ENCODE results near the gene STK32B.

Gene STK32B

GRCh38 chr4:5456296-5456845 lies 405.1 kb downstream of the STK32B start:
- Histone ChIP-seq H3K27me3 (ENCODE audit: insufficient read depth, low read length) (no peaks in the 10 kb centered on the region), H3K4ac (ENCODE audit: low read depth, low read length) (no peak overlapping the region), H3K79me2 (ENCODE audit: control insufficient read depth, insufficient read depth, low read length, poor library complexity) (no peaks in the 10 kb centered on the region), H4K12ac (ENCODE audit: low read depth, low read length) (no peak overlapping the region), H2BK5ac (ENCODE audit: low read depth, low read length, poor library complexity) (no peak overlapping the region), H3K36me3 (ENCODE audit: control insufficient read depth in 1 of 2, insufficient read depth in 2 of 2, low read length in 2 of 2) (no peaks in the 10 kb centered on the region), H2BK12ac (ENCODE audit: low read length) (no peak overlapping the region), H4K8ac (ENCODE audit: low read depth, low read length) (no peak overlapping the region), H3K27ac (ENCODE audit: low read depth, low read length) (no peak overlapping the region), H3K4me3 (ENCODE audit: low read depth, low read length) (peak overlapping the region; percentile 32), H3K9ac (ENCODE audit: low read length) (no peak overlapping the region), H3K14ac (ENCODE audit: low read length) (no peak overlapping the region), H3K9me3 (ENCODE audit: insufficient read depth, low read depth, low read length) (peaks cover 4% of the 10 kb centered on the region), H3K79me1 (ENCODE audit: low read length) (no peaks in the 10 kb centered on the region), H3K4me1 (ENCODE audit: control insufficient read depth in 1 of 2, insufficient read depth in 2 of 2, low read length in 2 of 2) (no peaks in the 10 kb centered on the region), H4K91ac (ENCODE audit: low read depth, low read length) (no peak overlapping the region), H2BK120ac (ENCODE audit: insufficient read depth, low read length, poor library complexity) (no peak overlapping the region), H2AK5ac (ENCODE audit: low read length) (no peak overlapping the region), H3K18ac (ENCODE audit: low read length) (no peak overlapping the region), H2AFZ (ENCODE audit: insufficient read depth, low read length, poor library complexity) (no peak overlapping the region), H3K23ac (ENCODE audit: low read length) (no peak overlapping the region), H3K4me2 (ENCODE audit: low read length) (no peak overlapping the region)
- no peak for DNase-seq
- no CpG with 5 or more reads among the region's 17 CpGs for WGBS (ENCODE audit: extremely low coverage, insufficient coverage, insufficient read length)

GRCh38 chr4:5458676-5459075 lies 407.4 kb downstream of the STK32B start:
- H4K12ac ChIP-seq (ENCODE audit: low read depth, low read length), result no peak overlapping the region
- H3K4me3 ChIP-seq (ENCODE audit: low read depth, low read length), result no peak overlapping the region
- H3K18ac ChIP-seq (ENCODE audit: low read length), result no peak overlapping the region
- H4K91ac ChIP-seq (ENCODE audit: low read depth, low read length), result no peak overlapping the region
- H3K4ac ChIP-seq (ENCODE audit: low read depth, low read length), result no peak overlapping the region
- H3K27me3 ChIP-seq (ENCODE audit: insufficient read depth, low read length), result no peaks in the 10 kb centered on the region
- H3K9me3 ChIP-seq (ENCODE audit: insufficient read depth, low read depth, low read length), result peaks cover 4% of the 10 kb centered on the region
- no peaks in the 10 kb centered on the region for H3K4me1 ChIP-seq (ENCODE audit: control insufficient read depth in 1 of 2, insufficient read depth in 2 of 2, low read length in 2 of 2)
- no peak overlapping the region for H3K23ac ChIP-seq (ENCODE audit: low read length)
- H2AK5ac ChIP-seq (ENCODE audit: low read length), result no peak overlapping the region
- WGBS (ENCODE audit: extremely low coverage, insufficient coverage, insufficient read length), result no CpG with 5 or more reads among the region's 8 CpGs
- H3K14ac ChIP-seq (ENCODE audit: low read length), result no peak overlapping the region
- no peak overlapping the region for H2AFZ ChIP-seq (ENCODE audit: insufficient read depth, low read length, poor library complexity)
- H3K79me1 ChIP-seq (ENCODE audit: low read length), result no peaks in the 10 kb centered on the region
- H3K4me2 ChIP-seq (ENCODE audit: low read length), result no peak overlapping the region
- H3K36me3 ChIP-seq (ENCODE audit: control insufficient read depth in 1 of 2, insufficient read depth in 2 of 2, low read length in 2 of 2), result no peaks in the 10 kb centered on the region
- no peaks in the 10 kb centered on the region for H3K79me2 ChIP-seq (ENCODE audit: control insufficient read depth, insufficient read depth, low read length, poor library complexity)
- DNase-seq, result no peak
- H2BK5ac ChIP-seq (ENCODE audit: low read depth, low read length, poor library complexity), result no peak overlapping the region
- H3K9ac ChIP-seq (ENCODE audit: low read length), result no peak overlapping the region
- no peak overlapping the region for H2BK12ac ChIP-seq (ENCODE audit: low read length)
- H3K27ac ChIP-seq (ENCODE audit: low read depth, low read length), result no peak overlapping the region
- no peak overlapping the region for H4K8ac ChIP-seq (ENCODE audit: low read depth, low read length)
- H2BK120ac ChIP-seq (ENCODE audit: insufficient read depth, low read length, poor library complexity), result no peak overlapping the region

GRCh38 chr4:5459236-5459635 lies 408.0 kb downstream of the STK32B start:
- no peak for DNase-seq
- Histone ChIP-seq H2BK120ac (ENCODE audit: insufficient read depth, low read length, poor library complexity) (no peak overlapping the region), H4K91ac (ENCODE audit: low read depth, low read length) (no peak overlapping the region), H2AK5ac (ENCODE audit: low read length) (no peak overlapping the region), H4K12ac (ENCODE audit: low read depth, low read length) (no peak overlapping the region), H3K23ac (ENCODE audit: low read length) (no peak overlapping the region), H3K4ac (ENCODE audit: low read depth, low read length) (no peak overlapping the region), H4K8ac (ENCODE audit: low read depth, low read length) (no peak overlapping the region), H3K36me3 (ENCODE audit: control insufficient read depth in 1 of 2, insufficient read depth in 2 of 2, low read length in 2 of 2) (no peaks in the 10 kb centered on the region), H3K4me3 (ENCODE audit: low read depth, low read length) (no peak overlapping the region), H3K4me2 (ENCODE audit: low read length) (no peak overlapping the region), H2BK5ac (ENCODE audit: low read depth, low read length, poor library complexity) (no peak overlapping the region), H3K18ac (ENCODE audit: low read length) (no peak overlapping the region), H3K27ac (ENCODE audit: low read depth, low read length) (no peak overlapping the region), H3K79me1 (ENCODE audit: low read length) (no peaks in the 10 kb centered on the region), H3K9ac (ENCODE audit: low read length) (no peak overlapping the region), H3K27me3 (ENCODE audit: insufficient read depth, low read length) (no peaks in the 10 kb centered on the region), H3K4me1 (ENCODE audit: control insufficient read depth in 1 of 2, insufficient read depth in 2 of 2, low read length in 2 of 2) (no peaks in the 10 kb centered on the region), H3K79me2 (ENCODE audit: control insufficient read depth, insufficient read depth, low read length, poor library complexity) (no peaks in the 10 kb centered on the region), H3K14ac (ENCODE audit: low read length) (no peak overlapping the region), H2BK12ac (ENCODE audit: low read length) (no peak overlapping the region), H2AFZ (ENCODE audit: insufficient read depth, low read length, poor library complexity) (no peak overlapping the region), H3K9me3 (ENCODE audit: insufficient read depth, low read depth, low read length) (peaks cover 4% of the 10 kb centered on the region)
- WGBS (ENCODE audit: extremely low coverage, insufficient coverage, insufficient read length), result no CpG with 5 or more reads among the region's 3 CpGs

GRCh38 chr4:5460106-5460801 lies 409.0 kb downstream of the STK32B start:
- Histone ChIP-seq H3K4me2 (ENCODE audit: low read length) (no peak overlapping the region), H3K23ac (ENCODE audit: low read length) (no peak overlapping the region), H4K12ac (ENCODE audit: low read depth, low read length) (no peak overlapping the region), H3K9me3 (ENCODE audit: insufficient read depth, low read depth, low read length) (peaks cover 3% of the 10 kb centered on the region), H4K91ac (ENCODE audit: low read depth, low read length) (no peak overlapping the region), H3K27me3 (ENCODE audit: insufficient read depth, low read length) (no peaks in the 10 kb centered on the region), H3K4ac (ENCODE audit: low read depth, low read length) (no peak overlapping the region), H3K79me2 (ENCODE audit: control insufficient read depth, insufficient read depth, low read length, poor library complexity) (no peaks in the 10 kb centered on the region), H3K36me3 (ENCODE audit: control insufficient read depth in 1 of 2, insufficient read depth in 2 of 2, low read length in 2 of 2) (no peaks in the 10 kb centered on the region), H3K4me1 (ENCODE audit: control insufficient read depth in 1 of 2, insufficient read depth in 2 of 2, low read length in 2 of 2) (no peaks in the 10 kb centered on the region), H3K14ac (ENCODE audit: low read length) (no peak overlapping the region), H2BK120ac (ENCODE audit: insufficient read depth, low read length, poor library complexity) (no peak overlapping the region), H3K4me3 (ENCODE audit: low read depth, low read length) (no peak overlapping the region), H2AK5ac (ENCODE audit: low read length) (no peak overlapping the region), H3K9ac (ENCODE audit: low read length) (no peak overlapping the region), H3K18ac (ENCODE audit: low read length) (no peak overlapping the region), H2BK5ac (ENCODE audit: low read depth, low read length, poor library complexity) (no peak overlapping the region), H2AFZ (ENCODE audit: insufficient read depth, low read length, poor library complexity) (no peak overlapping the region), H3K27ac (ENCODE audit: low read depth, low read length) (no peak overlapping the region), H4K8ac (ENCODE audit: low read depth, low read length) (no peak overlapping the region), H2BK12ac (ENCODE audit: low read length) (no peak overlapping the region), H3K79me1 (ENCODE audit: low read length) (no peaks in the 10 kb centered on the region)
- WGBS (ENCODE audit: extremely low coverage, insufficient coverage, insufficient read length), result no CpG with 5 or more reads among the region's 14 CpGs
- no peak for DNase-seq
